Pulmonary artery endothelial cell (primary cell): ENCODE data around the gene FBP1. TPM values are rescaled to one million over a fixed set of nuclear protein-coding genes. Genes with fewer than 3 reads are reported as not detected.

Experiments used
- DNase-seq: peaks from one replicate; pipeline ENCODE4 v3.0.0-alpha.2; 2011; ENCODE audit warnings: low read depth, low spot score
- total RNA-seq: library from RNA; depleted of rRNA; stranded (reverse); fragments of >200 nt; gene quantifications from 2 replicates; pipeline ENCODE4 v1.2.3, GENCODE V29; 2014

FBP1 gene
- total RNA-seq, 1 donor from 2014 or later = 1.5 TPM

DNA sequence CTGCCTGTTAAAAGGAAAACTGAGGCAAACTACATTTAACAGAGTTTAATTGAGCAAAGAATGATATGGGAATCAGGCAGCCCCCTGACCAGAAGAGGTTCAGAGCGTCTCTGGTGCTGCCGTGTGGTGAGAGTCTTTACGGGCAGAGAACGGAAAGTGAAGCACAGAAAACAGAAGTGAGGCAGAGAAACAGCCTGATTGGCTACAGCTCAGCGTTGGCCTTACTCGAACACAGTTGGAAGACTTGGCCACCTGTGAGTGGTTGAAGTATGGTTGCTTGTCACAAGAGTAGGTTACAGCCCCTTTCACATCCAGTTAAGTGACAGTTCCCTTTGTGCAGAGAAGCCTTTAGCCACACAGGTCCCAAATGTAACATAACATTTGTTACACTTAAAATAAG is 16.9 kb upstream of the FBP1 start:
- DNase-seq = no peak

DNA sequence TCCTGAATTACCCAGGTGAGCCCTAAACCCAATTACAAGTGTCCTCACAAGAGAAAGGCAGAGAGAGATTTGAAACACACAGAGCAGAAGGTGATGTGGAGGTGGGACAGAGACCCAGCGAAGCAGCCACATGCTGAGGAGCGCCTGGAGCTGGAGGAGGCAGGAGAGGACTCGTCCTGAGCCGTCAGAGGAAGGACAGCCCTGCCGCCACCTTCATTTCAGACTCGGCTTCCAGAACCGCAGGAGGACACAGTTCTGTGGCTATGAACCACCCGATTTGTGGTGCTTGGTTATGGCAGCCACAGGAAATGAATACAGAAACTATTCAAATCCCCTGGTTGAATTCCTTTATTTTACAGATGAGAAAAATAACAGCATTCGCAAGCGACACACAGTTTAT is 16.4 kb upstream of the FBP1 start:
- no peak for DNase-seq

DNA sequence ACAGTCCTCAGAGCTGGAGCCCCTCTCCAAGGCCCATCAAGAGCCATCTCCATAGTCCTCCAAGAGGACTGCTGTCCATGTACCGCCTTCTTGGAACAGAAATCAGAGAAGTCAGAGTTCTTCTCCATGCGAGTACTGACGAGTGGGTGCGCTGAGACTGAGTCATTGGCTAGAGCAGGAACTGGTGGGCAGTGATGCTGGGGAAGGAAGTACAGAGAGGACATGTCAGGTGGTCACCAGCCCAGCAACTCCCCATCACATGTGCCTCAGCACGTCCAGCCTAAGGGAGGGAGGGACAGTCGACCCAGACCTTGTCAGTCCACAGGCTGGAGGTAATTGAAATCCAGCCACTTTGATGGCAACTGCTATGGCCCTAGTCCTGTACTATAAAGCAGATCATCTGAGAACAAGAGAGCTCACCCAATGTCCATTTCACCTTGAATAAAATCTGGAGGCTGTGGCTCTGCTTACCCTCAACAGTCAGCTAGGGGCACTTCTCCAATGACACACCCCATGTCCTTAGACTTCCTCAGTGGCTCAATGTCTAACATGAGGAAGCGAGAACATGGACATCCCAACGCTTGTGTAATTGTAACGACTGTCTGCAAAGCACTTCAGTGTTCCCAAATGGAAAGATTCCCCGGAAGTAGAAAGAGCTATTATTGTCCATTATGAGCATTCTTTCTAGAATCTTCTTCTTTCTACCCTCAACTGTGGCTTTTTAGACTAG is 15.0 kb upstream of the FBP1 start:
- no peak for DNase-seq

DNA sequence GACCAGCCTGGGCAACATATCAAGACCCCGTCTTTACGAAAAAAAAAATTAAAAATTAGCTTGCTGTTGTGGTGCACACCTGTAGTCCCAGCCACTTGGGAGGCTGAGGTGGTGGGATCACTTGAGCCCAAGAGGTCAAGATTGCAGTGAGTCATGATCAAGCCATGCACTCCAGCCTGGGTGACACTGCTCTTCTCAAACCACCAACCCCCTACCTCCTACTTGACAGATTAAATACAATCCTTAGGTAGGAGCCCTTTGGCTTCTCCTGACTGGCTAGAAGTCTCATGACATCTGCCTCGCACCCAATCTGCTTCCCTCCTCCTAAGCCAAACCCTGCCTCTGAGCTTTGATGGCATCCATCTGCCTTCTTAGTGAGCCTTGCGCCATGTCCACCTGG is 11.6 kb upstream of the FBP1 start:
- no peak for DNase-seq

DNA sequence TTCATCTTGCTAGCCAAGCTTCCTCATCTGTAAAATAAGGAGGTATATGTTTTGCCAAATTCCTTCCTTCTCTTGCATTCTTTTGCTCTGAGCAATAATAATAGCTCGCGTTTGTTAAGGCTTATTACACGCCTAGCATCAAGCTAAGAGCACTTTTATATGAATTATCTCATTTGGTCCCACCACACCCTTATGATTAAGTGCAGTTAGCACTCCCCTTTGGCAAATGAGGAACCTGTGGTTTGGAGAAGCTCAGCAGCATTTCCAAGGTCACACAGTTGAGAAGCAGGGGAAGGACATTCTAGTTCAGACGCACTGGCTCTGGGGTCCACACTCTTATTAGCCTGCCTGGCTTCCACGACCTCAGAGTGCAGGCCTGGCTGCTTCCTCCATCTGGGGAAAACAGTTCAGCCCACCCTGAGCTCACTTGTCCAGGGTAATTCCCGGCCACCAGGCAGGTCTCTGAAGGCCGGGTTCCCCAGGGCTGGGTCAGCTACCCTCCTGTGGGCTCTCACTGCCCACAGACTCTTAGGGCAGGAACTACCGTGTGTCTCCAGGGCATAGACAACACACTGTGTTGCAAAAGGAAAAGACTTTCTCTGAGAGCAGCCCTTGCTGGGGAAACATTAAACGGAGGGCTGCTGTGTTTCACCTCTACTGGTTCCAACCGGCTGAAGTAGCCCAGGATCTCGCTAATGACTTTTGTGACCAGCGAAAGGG is 9.9 kb upstream of the FBP1 start:
- no peak for DNase-seq

DNA sequence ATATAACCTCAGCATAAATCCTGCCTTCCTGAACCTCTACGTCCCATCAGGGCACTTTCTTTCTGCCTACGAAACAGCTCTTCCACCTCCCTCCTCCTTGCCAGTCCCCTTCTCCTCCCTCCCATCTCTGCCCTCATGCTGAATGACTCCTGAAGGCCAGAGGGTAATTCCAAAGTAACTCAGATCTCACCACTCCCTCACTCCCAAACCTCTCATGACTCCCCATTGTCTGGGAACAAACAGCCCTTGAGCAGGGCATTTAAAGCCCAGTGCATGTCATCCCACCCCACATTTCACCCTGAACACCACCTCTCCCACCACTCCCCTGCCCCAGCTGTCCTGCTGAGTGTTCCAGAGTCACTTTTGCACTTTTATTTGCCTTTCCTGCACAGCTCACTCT is 8.9 kb upstream of the FBP1 start:
- no peak for DNase-seq

DNA sequence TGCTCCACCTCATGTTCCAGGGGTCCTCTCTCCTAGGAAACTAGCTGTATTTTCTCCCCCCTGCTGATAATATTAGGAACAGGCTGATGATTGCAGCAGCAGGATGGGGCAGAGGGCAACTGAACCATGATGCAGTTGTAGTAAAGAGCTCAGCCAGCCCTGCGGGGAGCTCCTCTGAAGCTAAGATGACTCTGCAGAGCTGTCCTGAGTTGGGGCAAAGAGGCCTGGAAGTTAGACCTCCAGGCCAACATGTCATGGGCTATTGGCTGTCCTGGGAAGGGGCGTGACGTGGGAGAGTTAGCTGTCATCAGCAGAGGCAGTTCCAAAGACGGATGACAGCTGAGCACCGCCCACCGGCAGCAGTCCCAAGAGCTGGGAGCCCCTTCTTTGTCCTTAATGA is 6.6 kb upstream of the FBP1 start:
- DNase-seq = no peak

DNA sequence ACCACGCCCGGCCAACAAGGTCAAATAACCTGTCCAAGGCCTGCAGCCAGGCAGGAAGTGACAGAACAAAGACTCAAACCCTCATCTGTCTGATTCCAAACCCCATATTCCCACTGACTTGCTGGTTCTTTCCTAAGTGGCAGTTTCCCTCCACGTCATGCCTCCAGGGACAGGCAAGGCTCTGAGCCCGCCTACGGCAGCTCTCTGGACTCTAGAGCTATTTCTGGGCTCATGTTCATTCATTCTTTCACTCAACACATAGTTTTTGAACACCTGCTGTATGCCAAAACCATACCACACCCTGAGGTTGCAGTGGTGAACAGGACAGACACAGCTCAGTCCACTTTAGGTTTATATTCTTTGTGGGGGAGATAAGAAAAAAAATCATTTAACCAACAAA is 5.2 kb upstream of the FBP1 start:
- DNase-seq = no peak

DNA sequence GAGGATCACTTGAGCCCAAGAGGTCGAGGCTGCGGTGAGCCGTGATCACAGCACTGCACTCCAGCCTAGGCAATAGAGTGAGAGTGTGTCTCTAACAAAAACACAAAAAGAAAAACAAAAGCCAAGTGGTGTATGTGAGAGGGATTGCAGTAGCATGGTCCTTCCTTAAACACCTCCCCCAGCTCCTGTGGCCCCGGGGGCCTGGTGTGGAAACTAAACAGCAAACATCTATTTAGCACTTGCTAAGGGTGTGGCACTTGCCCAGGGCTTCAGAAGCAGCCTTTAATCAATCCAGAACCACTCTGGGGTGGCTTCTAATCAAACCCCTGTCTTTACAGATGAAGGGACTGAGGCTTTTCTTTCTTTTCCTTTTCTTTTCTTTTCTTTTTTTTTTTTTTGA is 4.4 kb upstream of the FBP1 start:
- no peak for DNase-seq

DNA sequence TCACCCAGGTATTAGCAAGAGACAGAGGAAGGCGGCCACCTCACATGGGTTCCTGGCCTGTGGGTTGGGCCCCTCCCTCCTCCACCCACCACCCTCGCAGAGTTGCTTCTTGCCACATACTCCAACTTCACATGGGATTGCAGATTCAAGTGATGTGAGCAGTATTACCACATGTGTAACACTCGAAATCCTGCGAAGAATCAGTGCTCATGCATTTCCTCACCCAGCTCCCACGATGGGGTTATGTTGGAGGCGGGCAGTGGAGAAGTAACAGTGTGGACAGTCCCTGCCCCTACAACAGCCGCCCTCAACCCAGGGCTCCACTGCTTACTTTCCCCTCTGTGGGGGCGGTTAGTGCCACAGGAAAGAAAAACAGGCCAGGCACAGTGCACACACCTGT is 3.9 kb upstream of the FBP1 start:
- DNase-seq = no peak

DNA sequence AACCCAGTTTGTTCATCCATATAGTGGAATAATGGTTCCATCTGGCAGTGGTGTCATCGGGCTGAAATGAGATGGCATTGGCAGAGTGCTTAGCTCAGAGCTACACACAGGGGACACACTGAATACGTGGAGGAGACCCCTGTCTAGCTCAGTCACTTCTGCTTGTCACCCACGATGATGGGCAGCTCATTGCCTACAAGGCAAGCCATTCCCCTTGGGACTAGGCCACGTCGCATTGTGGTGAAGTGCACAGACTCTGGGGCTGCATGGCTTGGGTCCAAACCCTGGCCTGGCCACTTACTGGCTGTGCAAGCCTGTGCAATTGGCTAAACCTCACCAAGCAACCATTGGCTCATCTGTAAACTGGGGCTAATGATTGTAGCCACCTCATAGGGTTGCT is 3.2 kb upstream of the FBP1 start:
- DNase-seq = no peak

DNA sequence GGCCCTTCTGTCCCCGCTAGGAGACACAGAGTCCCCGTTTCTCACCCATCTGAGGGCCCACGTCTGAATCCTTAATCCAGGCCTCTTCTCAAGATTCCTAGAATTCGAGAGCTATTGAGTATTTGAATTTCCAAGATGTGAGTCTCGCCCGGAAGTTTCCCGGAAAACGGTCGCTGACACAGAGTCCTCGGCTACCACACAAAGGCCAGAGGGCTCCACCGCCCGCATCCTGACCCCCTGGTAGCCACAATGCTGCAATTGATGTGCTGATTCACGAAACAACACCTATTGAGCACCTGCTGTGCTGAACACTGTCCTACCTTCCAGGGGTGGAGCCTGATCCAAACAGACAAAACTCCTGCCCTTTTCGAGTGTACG is 670 bp upstream of the FBP1 start:
- DNase-seq = no peak

DNA sequence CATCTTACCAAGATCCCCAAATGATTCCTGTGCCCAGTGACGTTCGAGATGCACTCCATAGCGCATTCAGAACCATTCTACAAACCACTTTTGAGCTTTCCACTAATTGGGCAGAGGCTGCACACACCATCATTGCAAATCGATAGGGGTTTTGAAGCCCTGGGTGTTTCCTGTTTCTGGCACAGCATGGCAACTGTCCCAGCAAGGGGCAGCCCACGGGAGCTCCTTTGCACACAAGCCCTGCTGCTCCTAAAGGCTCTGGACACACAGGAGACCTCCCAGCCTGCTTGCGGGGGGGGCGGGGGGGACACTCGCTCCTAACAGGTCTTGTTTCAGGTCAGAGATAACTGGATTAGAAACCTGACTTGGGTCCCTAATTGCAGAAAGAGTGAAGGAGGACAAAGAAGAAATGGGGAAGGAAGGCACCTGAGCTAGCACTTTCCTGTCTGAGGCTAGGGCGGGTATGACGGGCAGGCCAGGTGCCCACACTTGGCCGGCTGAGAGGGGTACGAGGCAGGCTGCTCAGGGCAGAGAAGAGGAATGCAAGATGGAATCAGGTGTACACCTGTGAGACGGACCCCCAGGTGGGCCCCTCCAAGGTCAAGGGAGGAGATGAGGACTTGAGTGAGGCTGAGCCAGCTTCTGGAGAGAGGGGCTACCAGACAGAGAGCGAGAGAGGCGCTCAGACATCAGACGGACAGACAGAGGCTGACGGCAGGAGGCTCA is 820 bp downstream of the FBP1 start:
- no peak for DNase-seq

DNA sequence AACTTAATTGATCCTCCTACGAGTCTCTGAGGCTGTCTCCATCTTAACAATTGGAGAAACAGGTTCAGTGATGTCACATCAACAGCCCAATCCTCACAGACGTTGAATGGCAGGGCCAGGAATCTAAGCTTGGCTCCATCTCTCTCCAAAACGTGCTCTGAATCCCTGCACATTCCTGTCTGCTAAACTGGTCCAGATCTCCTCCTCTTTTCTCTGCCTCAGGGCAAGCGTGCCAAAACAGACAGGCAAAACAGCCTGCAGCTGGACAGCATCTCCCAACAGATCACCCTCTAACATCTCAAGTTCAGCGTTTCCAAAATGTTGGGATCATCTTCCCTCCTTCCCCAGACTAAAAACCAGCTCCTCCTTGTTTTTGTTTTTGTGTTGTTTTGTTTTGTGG is 6.6 kb downstream of the FBP1 start:
- no peak for DNase-seq

DNA sequence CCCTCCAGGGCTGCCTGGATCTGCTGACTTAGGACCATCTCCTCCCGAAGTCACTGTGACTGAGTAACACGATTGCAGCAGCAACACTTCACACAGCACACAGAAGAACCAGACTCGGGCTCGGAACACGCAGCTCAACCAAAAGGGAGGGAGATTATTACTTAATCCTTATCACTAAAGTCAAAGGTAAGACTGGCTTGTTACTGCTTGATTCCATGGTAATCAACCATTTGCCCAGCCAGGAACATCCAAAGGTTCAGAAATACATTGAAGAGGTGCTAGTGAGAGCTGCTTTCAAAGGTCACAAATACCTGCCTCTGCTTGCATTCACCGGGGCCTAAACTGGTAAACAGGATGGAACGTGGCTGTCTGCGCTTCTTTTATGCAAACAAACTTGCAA is 7.7 kb downstream of the FBP1 start:
- no peak for DNase-seq

DNA sequence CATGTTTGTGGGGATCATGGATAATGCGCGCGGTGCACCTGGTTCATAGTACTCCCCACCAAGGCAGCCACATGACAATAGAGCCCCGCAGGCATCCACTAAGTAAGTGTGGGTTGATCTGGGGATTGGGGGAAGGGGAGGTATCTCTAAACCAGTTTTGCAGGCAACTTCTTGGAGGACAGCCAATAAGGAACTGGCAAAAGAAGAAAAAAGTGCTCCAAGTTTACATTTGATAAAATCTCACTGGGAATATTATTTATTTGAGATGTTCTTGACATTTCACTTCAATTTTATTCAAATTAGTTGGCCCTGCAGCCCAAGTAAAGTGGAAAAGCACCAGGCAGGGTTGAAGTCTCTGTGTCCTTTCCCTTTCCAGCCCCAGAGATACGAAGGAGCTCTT is 8.5 kb downstream of the FBP1 start:
- no peak for DNase-seq

DNA sequence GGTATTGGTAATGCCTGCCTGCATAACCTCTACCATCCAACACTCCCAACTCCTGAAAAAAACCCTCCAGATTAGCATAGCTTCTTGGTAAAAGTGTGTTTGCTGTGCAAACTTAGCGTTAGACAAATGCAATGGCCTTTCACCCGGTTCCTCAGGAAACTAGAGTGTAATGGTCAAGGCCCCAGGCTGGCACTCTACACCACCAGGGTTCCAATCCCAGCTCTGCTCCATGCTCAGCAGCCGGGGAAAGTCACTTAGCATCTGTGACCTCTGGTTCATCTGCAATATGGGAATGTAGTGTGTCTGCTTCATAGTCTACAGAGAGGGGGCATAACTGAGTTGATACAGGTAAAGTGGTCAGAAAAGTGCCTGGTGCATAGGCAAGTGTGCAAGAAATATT is 9.0 kb downstream of the FBP1 start:
- no peak for DNase-seq

DNA sequence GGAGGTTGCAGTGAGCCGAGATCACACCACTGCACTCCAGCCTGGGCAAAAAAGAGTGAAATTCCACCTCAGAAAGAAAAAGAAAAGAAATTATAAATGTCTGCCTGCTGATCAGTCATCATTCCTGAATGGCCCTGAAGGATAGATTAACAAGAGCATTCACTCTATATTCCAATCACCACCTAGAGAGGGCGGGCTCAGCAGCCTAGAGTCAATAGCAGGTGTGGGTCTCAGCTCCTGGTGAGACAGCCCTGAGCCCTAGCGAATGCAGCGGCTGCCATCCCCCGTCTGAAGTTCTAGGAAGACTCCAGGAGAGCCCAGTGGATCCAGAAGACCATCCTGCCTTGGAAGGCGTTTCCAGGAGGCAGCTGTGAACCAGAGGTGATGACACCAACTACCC is 12.0 kb downstream of the FBP1 start:
- no peak for DNase-seq

DNA sequence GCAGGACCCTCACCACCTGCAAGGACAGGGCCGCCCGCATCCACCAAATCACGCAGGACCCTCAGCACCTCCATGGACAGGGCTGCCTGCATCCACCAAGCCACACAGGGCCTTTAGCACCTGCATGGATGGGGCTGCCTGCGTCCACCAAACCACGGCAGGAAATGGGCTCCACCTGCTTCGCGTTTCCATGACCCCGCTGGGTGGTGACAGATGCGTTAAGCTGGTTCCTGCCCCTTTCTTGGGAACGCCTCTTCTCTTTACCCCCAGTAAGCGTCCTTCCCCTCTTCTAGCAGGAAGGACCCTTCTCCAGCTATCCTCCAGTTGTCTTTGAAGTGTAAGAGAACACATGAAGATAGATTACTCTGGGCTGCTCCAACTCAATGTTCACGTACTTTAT is 13.5 kb downstream of the FBP1 start:
- DNase-seq = no peak

DNA sequence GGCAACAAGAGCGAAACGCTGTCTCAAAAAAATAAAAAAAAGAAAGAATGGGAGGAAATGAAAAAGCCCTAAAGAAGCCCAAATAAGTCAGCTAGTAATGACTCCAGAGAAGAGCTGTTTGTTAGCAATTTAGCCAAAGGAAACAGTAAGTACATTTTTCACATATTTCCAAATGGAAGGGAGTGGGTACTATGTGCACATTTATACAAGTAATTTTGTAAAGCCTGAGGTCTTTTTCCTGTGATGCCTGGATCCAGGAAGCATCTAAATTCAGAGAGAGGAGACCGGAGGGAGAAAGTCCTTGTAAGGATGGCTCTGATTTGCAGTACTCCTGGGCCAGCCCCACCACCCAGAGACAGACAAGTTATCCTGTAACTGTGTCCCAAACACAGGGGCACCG is 14.7 kb downstream of the FBP1 start:
- DNase-seq = peak; percentile 20

DNA sequence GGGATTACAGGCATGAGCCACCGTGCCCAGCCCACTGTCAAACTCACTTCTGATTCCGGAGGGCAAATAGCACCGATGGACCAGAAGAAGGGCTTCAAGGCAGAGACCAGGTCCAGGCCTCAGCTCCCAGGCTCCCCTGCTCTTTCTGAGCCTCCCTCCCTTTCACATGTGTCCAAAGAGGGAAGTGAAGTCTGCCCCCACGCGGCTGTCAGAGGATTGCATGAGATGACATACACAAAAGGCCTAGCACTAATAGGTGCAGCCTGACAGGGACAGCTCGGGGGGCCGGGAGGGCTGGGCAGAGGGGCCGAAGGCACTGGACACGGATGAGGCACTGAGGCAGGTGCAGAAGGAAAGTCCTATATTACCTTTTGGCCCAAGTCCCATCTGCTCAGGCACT is 16.1 kb downstream of the FBP1 start:
- DNase-seq = no peak

DNA sequence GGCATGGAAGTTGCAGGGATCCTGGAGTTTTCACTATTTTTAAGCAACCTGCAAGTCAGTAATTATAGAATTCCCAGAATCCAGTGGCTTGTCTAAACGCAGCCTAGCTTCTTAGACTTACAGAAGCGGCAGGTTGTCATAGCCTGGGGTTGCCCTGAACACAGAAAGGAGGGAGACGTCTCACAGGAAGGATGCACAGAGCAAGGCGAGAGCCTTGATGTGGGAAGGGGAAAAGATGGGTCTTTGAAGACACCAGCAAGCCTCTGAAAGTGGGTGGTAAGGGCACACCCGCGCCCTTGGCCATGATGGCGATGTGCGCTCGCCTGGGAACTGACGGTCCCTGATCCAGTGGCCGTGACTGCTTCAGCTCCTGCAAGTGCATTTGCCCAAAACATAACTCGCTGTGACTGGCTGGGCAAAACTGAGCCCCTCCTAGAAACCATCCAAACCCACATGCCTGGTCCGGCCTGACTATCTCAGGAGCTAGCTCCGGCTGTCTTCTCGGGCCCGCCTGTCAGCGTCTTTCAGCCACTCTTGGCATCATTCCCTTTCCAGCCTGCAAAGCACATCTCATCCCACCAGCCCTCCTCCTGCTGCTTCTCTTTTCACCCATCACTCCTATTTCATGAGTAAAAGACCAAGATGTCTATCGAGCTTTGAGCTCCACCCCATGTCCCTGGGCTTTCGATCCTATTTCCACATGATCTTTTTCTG is 17.1 kb downstream of the FBP1 start:
- DNase-seq = no peak
